Caco-2 (cell line): Measurements from ENCODE around the gene CHI3L1. TPM values are rescaled to one million over a fixed set of nuclear protein-coding genes. Genes with fewer than 3 reads are reported as not detected.
"Not testable (repeated sequence)": the region's sequence is repeated elsewhere in the genome, so short reads cannot be mapped to it uniquely, and the experiment has no call there.

ENCODE experiments used
- Bru-seq: library from RNA; stranded (reverse); fragments of 400-500 nt; gene quantifications from one replicate; lab custom pipeline; 2021; lab: Mats Ljungman, UMichigan
- BruChase-seq, 2 experiments: library from RNA; stranded (reverse); fragments of 400-500 nt; gene quantifications; one replicate each; lab custom pipeline; 2021; lab: Mats Ljungman, UMichigan
- BruUV-seq: library from RNA; stranded (reverse); fragments of 400-500 nt; replicated peaks from 2 replicates; lab custom pipeline; 2021; lab: Mats Ljungman, UMichigan
- CTCF ChIA-PET: fragments of 300-600 bp; sonication (Branson Sonifier 250); formaldehyde crosslinking; loops from one replicate; lab custom pipeline; 2022; ENCODE audit warnings: antibody characterized with exemption; lab: Charles Lee
- POLR2A ChIA-PET: fragments of 300-600 bp; sonication (Branson Sonifier 250); formaldehyde crosslinking; loops from one replicate; lab custom pipeline; 2022; ENCODE audit warnings: antibody characterized with exemption; lab: Charles Lee
- DNase-seq, 2 experiments: peaks; one replicate each; pipeline versions ENCODE4 v3.0.0 to v3.0.0-alpha.2; 2020 to 2022
- H3K27me3 ChIP-seq: replicated peaks from 2 replicates; pipeline ENCODE4 v1.6.0; 2011; ENCODE audit warnings: low read length; ENCODE audit not compliant: control insufficient read depth, insufficient read depth
- H3K36me3 ChIP-seq: 2 replicates; pipeline ENCODE4 v1.5.1; 2011; ENCODE audit warnings: low read length; ENCODE audit not compliant: control insufficient read depth, insufficient read depth
- H3K4me1 ChIP-seq: fragments of 250-450 bp; sonication (Bioruptor Pico); 2 replicates; pipeline ENCODE4 v1.5.1; 2020; ENCODE audit warnings: mild to moderate bottlenecking
- H3K4me3 ChIP-seq: 2 replicates; pipeline ENCODE4 v1.5.1; 2011; ENCODE audit warnings: low read depth, mild to moderate bottlenecking, control low read depth, low read length
- H3K9me3 ChIP-seq: fragments of 250-450 bp; sonication (Bioruptor Pico); 2 replicates; pipeline ENCODE4 v1.5.1; 2020; ENCODE audit warnings: mild to moderate bottlenecking, moderate library complexity
- H3K27ac Mint-ChIP-seq: one replicate; pipeline ENCODE4 v1.8.0; 2022; ENCODE audit warnings: mixed read lengths; ENCODE audit not compliant: unreplicated experiment
- H3K27me3 Mint-ChIP-seq: one replicate; pipeline ENCODE4 v1.8.0; 2022; ENCODE audit warnings: mixed read lengths; ENCODE audit not compliant: insufficient read depth, unreplicated experiment
- H3K36me3 Mint-ChIP-seq: one replicate; pipeline ENCODE4 v1.8.0; 2022; ENCODE audit warnings: mild to moderate bottlenecking, mixed read lengths; ENCODE audit not compliant: insufficient read depth, unreplicated experiment
- H3K4me1 Mint-ChIP-seq: one replicate; pipeline ENCODE4 v1.8.0; 2022; ENCODE audit warnings: low read depth, mixed read lengths; ENCODE audit not compliant: unreplicated experiment
- H3K4me3 Mint-ChIP-seq: one replicate; pipeline ENCODE4 v1.8.0; 2022; ENCODE audit warnings: mild to moderate bottlenecking, moderate library complexity, mixed read lengths; ENCODE audit not compliant: unreplicated experiment
- H3K9me3 Mint-ChIP-seq: one replicate; pipeline ENCODE4 v1.8.0; 2022; ENCODE audit warnings: mixed read lengths; ENCODE audit not compliant: unreplicated experiment
- CTCF ChIP-seq, 2 experiments: fragments of 200-600 bp in 1 of 2; IDR thresholded peaks; 1 replicate in 1 of 2; 2 replicates in 1 of 2; pipeline versions ENCODE4 v1.5.1 to v1.8.0; 2011 to 2022; ENCODE audit warnings: antibody characterized with exemption in 1 of 2, control low read depth in 1 of 2, inconsistent platforms in 1 of 2, low read depth in 1 of 2, low read length in 1 of 2, mild to moderate bottlenecking in 1 of 2, moderate library complexity in 1 of 2; ENCODE audit not compliant: insufficient read depth in 1 of 2, severe bottlenecking in 1 of 2, unreplicated experiment in 1 of 2
- intact Hi-C: fragments of 100-400 bp; cut with micrococcal nuclease; formaldehyde crosslinking; loops from one replicate; pipeline ENCODE4 v1.10.0; 2022; ENCODE audit not compliant: unreplicated experiment
- long read RNA-seq: library from polyadenylated mRNA; stranded (forward); transcript quantifications from one replicate; pipeline ENCODE4 v2.0.0, GENCODE V29; 2022
- total RNA-seq: library from RNA; stranded (reverse); gene quantifications from 2 replicates; pipeline ENCODE4 v1.2.3, GENCODE V29; 2022

The CHI3L1 gene
- total RNA-seq (199 and 235 TPM in 2 replicates), Bru-seq, nascent RNA (percentile 91 among the genes with signal in this experiment), BruChase-seq, experiment 1, labeled RNA remaining after a 2-hour chase (percentile 84 among the genes with signal in this experiment), BruChase-seq, experiment 2, labeled RNA remaining after a 6-hour chase (percentile 86 among the genes with signal in this experiment)
- long read RNA-seq, transcript CHI3L1-205 (2 exons, 825 nt) = minor isoform, 9 of 516 reads
- long read RNA-seq, transcript CHI3L1-201 (10 exons, 1,792 nt) = major isoform, 254 of 516 reads
- long read RNA-seq, partial matches to known transcripts = 31 of 516 reads
- long read RNA-seq, other reads (novel, unspliced or antisense) = 222 of 516 reads

GRCh38 chr1:203186446-203187303 is at the start of gene CHI3L1:
TSS of gene CHI3L1 (minus strand) at chr1:203186704. CDS start at chr1:203186623, 81 bp downstream.
- H3K27me3 Mint-ChIP-seq = no peaks in the 10 kb centered on the region
- intact Hi-C loops = no loop called here
- TF ChIP-seq CTCF (IDR thresholded peaks at IDR 0.05; ENCODE audit: insufficient read depth in 1 of 2, low read depth in 1 of 2, low read length in 1 of 2, severe bottlenecking in 1 of 2, unreplicated experiment in 1 of 2) = no peak
- H3K4me3 Mint-ChIP-seq = peak within 1 kb of the TSS; percentile 76
- peak in 1 of 2 experiments; percentile 41 for DNase-seq
- H3K4me1 Mint-ChIP-seq = peaks cover 56% of the 10 kb centered on the region
- ChIA-PET CTCF (no interaction called here), POLR2A (interaction anchor here (0.6 to 2.6 kb wide), 3 partner anchors 8 to 24 kb away, joined by 4 to 7 read pairs (median 5); no protein-coding TSS in a partner anchor)
- Histone ChIP-seq H3K4me3 (no peak within 1 kb of the TSS), H3K9me3 (peaks cover 5% of the 10 kb centered on the region; the same call in 1 of the 2 replicates), H3K36me3 (no peaks in the 10 kb centered on the region), H3K27me3 (no peaks in the 10 kb centered on the region), H3K4me1 (peaks cover 68% of the 10 kb centered on the region)
- peaks cover 66% of the 10 kb centered on the region for H3K36me3 Mint-ChIP-seq
- peaks cover 10% of the 10 kb centered on the region for H3K9me3 Mint-ChIP-seq
- BruUV-seq = no TSS peak
- H3K27ac Mint-ChIP-seq = peak within 1 kb of the TSS; percentile 86

- H3K27me3 ChIP-seq, H3K4me3 ChIP-seq, H3K4me1 Mint-ChIP-seq, H3K36me3 Mint-ChIP-seq, H3K27me3 Mint-ChIP-seq, CTCF ChIA-PET, H3K27ac Mint-ChIP-seq, POLR2A ChIA-PET, H3K4me1 ChIP-seq, BruUV-seq, intact Hi-C loops, H3K36me3 ChIP-seq, H3K4me3 Mint-ChIP-seq: not testable (repeated sequence)
- H3K9me3 ChIP-seq = peaks cover 19% of the 10 kb centered on the region
- peaks cover 42% of the 10 kb centered on the region for H3K9me3 Mint-ChIP-seq
- DNase-seq = peak in 1 of 2 experiments; percentile 22
Observed at GRCh38 chr1:203234901-203235300, 48.4 kb upstream of the CHI3L1 start.

- TF ChIP-seq CTCF (IDR thresholded peaks at IDR 0.05; ENCODE audit: insufficient read depth in 1 of 2, low read depth in 1 of 2, low read length in 1 of 2, severe bottlenecking in 1 of 2, unreplicated experiment in 1 of 2) = no peak
- H3K27me3 Mint-ChIP-seq = peaks cover 6% of the 10 kb centered on the region
- Histone ChIP-seq H3K36me3 (no peaks in the 10 kb centered on the region), H3K4me3 (no peak within 1 kb of the TSS), H3K27me3 (no peaks in the 10 kb centered on the region), H3K4me1 (no peaks in the 10 kb centered on the region), H3K9me3 (peaks cover 6% of the 10 kb centered on the region)
- CTCF ChIA-PET = interaction anchor here (0.7 kb wide), 1 partner anchor 179 kb away, joined by 3 read pairs; no protein-coding TSS in a partner anchor
- no peak within 1 kb of the TSS for H3K27ac Mint-ChIP-seq
- no peak within 1 kb of the TSS for H3K4me3 Mint-ChIP-seq
- BruUV-seq = no TSS peak
- H3K4me1 Mint-ChIP-seq = no peaks in the 10 kb centered on the region
- POLR2A ChIA-PET = no interaction called here
- intact Hi-C loops = no loop called here
- H3K9me3 Mint-ChIP-seq = peaks cover 13% of the 10 kb centered on the region
- no peaks in the 10 kb centered on the region for H3K36me3 Mint-ChIP-seq
- DNase-seq = no peak
Observed at GRCh38 chr1:203229471-203230135, 43.1 kb upstream of the CHI3L1 start, which contains the start of gene CHIT1. TSS of gene CHIT1 (minus strand) at chr1:203229673. CDS start at chr1:203229636, 37 bp downstream.
